ENCODE results near the gene MYO7B.
A peak's percentile ranks its signal among the peaks of the same experiment; 100 is the strongest.

The MYO7B gene

GRCh38 chr2:127640082-127641072 is 104.9 kb downstream of the MYO7B start:
- no peak overlapping the region for H4K8ac ChIP-seq (ENCODE audit: low read depth, low read length)
- H3K4ac ChIP-seq (ENCODE audit: low read length): peak overlapping the region; percentile 31
- DNase-seq (ENCODE audit: low spot score): no peak
- H3K79me1 ChIP-seq (ENCODE audit: low read depth, low read length): no peaks in the 10 kb centered on the region
- H3K14ac ChIP-seq (ENCODE audit: low read length): peak overlapping the region; percentile 32
- H2AK5ac ChIP-seq (ENCODE audit: low read depth, low read length): peak overlapping the region; percentile 89
- peak overlapping the region; percentile 38 for H2BK120ac ChIP-seq (ENCODE audit: low read depth, low read length)
- peak overlapping the region; percentile 84 for H2AFZ ChIP-seq (ENCODE audit: low read length)
- peaks cover 13 to 20% of the 10 kb centered on the region in 2 donors for H3K4me1 ChIP-seq (ENCODE audit: control insufficient read depth in 2 of 2, insufficient read depth in 1 of 2, low read depth in 1 of 2, low read length in 2 of 2)
- H3K9me3 ChIP-seq (replicated peaks in 1 of 2; ENCODE audit: control insufficient read depth in 2 of 2, insufficient read depth in 1 of 2, low read depth in 1 of 2, low read length in 2 of 2): no peaks in the 10 kb centered on the region
- WGBS, 2 donors (ENCODE audit: extremely low coverage in 2 of 2, insufficient read length in 2 of 2, insufficient replicate concordance in 1 of 2): no CpG with 5 or more reads among the region's 25 CpGs
- H3K18ac ChIP-seq (ENCODE audit: low read length): peak overlapping the region; percentile 73
- H3K36me3 ChIP-seq (replicated peaks in 1 of 2; ENCODE audit: control insufficient read depth in 2 of 2, insufficient read depth in 2 of 2, low read length in 2 of 2): no peaks in the 10 kb centered on the region
- no peak overlapping the region for H2BK5ac ChIP-seq (ENCODE audit: low read length)
- peak overlapping the region; percentile 18 for H3K23ac ChIP-seq (ENCODE audit: low read depth, low read length, poor library complexity)
- no peak overlapping the region for H4K91ac ChIP-seq (ENCODE audit: low read depth, low read length, poor library complexity)
- peak overlapping the region; percentile 80 for H2BK15ac ChIP-seq (ENCODE audit: low read length)
- H3K27me3 ChIP-seq (ENCODE audit: control insufficient read depth in 3 of 3, insufficient read depth in 3 of 3, low read depth in 1 of 3, low read length in 3 of 3): peaks cover 0 to 2% (median 0%) of the 10 kb centered on the region in 3 experiments
- peak overlapping the region; percentile 43 for H2BK12ac ChIP-seq (ENCODE audit: low read length)
- H3K4me2 ChIP-seq (ENCODE audit: insufficient read depth, low read length, poor library complexity, severe bottlenecking): no peak overlapping the region
- H3K4me3 ChIP-seq (ENCODE audit: low read length in 2 of 2): no peak overlapping the region
- H3K9ac ChIP-seq (ENCODE audit: low read depth, low read length, poor library complexity): peak overlapping the region; percentile 24
- no peak overlapping the region for H3K27ac ChIP-seq (replicated peaks; ENCODE audit: low read length)

GRCh38 chr2:127641133-127641532 is 105.7 kb downstream of the MYO7B start:
- Histone ChIP-seq H2AK5ac (ENCODE audit: low read depth, low read length) (peak overlapping the region; percentile 89), H3K9me3 (replicated peaks in 1 of 2; ENCODE audit: control insufficient read depth in 2 of 2, insufficient read depth in 1 of 2, low read depth in 1 of 2, low read length in 2 of 2) (no peaks in the 10 kb centered on the region), H2AFZ (ENCODE audit: low read length) (no peak overlapping the region), H3K27me3 (ENCODE audit: control insufficient read depth in 3 of 3, insufficient read depth in 3 of 3, low read depth in 1 of 3, low read length in 3 of 3) (peaks cover 0 to 2% (median 0%) of the 10 kb centered on the region in 3 experiments), H3K18ac (ENCODE audit: low read length) (peak overlapping the region; percentile 73), H3K36me3 (replicated peaks in 1 of 2; ENCODE audit: control insufficient read depth in 2 of 2, insufficient read depth in 2 of 2, low read length in 2 of 2) (no peaks in the 10 kb centered on the region), H3K4me3 (ENCODE audit: low read length in 2 of 2) (no peak overlapping the region), H4K8ac (ENCODE audit: low read depth, low read length) (no peak overlapping the region), H3K27ac (replicated peaks; ENCODE audit: low read length) (no peak overlapping the region), H3K4me2 (ENCODE audit: insufficient read depth, low read length, poor library complexity, severe bottlenecking) (no peak overlapping the region), H4K91ac (ENCODE audit: low read depth, low read length, poor library complexity) (no peak overlapping the region), H3K4me1 (ENCODE audit: control insufficient read depth in 2 of 2, insufficient read depth in 1 of 2, low read depth in 1 of 2, low read length in 2 of 2) (peaks cover 20 to 25% of the 10 kb centered on the region in 2 donors), H2BK120ac (ENCODE audit: low read depth, low read length) (peak overlapping the region; percentile 38), H3K4ac (ENCODE audit: low read length) (no peak overlapping the region), H2BK12ac (ENCODE audit: low read length) (no peak overlapping the region), H3K14ac (ENCODE audit: low read length) (no peak overlapping the region), H3K9ac (ENCODE audit: low read depth, low read length, poor library complexity) (no peak overlapping the region), H2BK15ac (ENCODE audit: low read length) (peak overlapping the region; percentile 80), H2BK5ac (ENCODE audit: low read length) (no peak overlapping the region), H3K23ac (ENCODE audit: low read depth, low read length, poor library complexity) (no peak overlapping the region), H3K79me1 (ENCODE audit: low read depth, low read length) (no peaks in the 10 kb centered on the region)
- DNase-seq (ENCODE audit: low spot score): no peak
- no CpG with 5 or more reads among the region's 6 CpGs for WGBS, 2 donors (ENCODE audit: extremely low coverage in 2 of 2, insufficient read length in 2 of 2, insufficient replicate concordance in 1 of 2)

- H3K9me3 ChIP-seq (replicated peaks in 1 of 2; ENCODE audit: control insufficient read depth in 2 of 2, insufficient read depth in 1 of 2, low read depth in 1 of 2, low read length in 2 of 2): no peaks in the 10 kb centered on the region
- H3K23ac ChIP-seq (ENCODE audit: low read depth, low read length, poor library complexity): no peak overlapping the region
- H4K8ac ChIP-seq (ENCODE audit: low read depth, low read length): no peak overlapping the region
- peak overlapping the region; percentile 32 for H3K9ac ChIP-seq (ENCODE audit: low read depth, low read length, poor library complexity)
- DNase-seq (ENCODE audit: low spot score): no peak
- H3K14ac ChIP-seq (ENCODE audit: low read length): no peak overlapping the region
- no peaks in the 10 kb centered on the region for H3K36me3 ChIP-seq (replicated peaks in 1 of 2; ENCODE audit: control insufficient read depth in 2 of 2, insufficient read depth in 2 of 2, low read length in 2 of 2)
- H3K18ac ChIP-seq (ENCODE audit: low read length): peak overlapping the region; percentile 56
- WGBS, 2 donors (ENCODE audit: extremely low coverage in 2 of 2, insufficient read length in 2 of 2, insufficient replicate concordance in 1 of 2): no CpG with 5 or more reads among the region's 25 CpGs
- H3K27me3 ChIP-seq (ENCODE audit: control insufficient read depth in 3 of 3, insufficient read depth in 3 of 3, low read depth in 1 of 3, low read length in 3 of 3): peaks cover 0 to 2% (median 0%) of the 10 kb centered on the region in 3 experiments
- H3K79me1 ChIP-seq (ENCODE audit: low read depth, low read length): no peaks in the 10 kb centered on the region
- H3K4me2 ChIP-seq (ENCODE audit: insufficient read depth, low read length, poor library complexity, severe bottlenecking): no peak overlapping the region
- no peak overlapping the region for H3K27ac ChIP-seq (replicated peaks; ENCODE audit: low read length)
- peak overlapping the region; percentile 8 for H2AK5ac ChIP-seq (ENCODE audit: low read depth, low read length)
- peak overlapping the region; percentile 30 for H2BK12ac ChIP-seq (ENCODE audit: low read length)
- H2AFZ ChIP-seq (ENCODE audit: low read length): peak overlapping the region; percentile 30
- H2BK120ac ChIP-seq (ENCODE audit: low read depth, low read length): no peak overlapping the region
- H2BK5ac ChIP-seq (ENCODE audit: low read length): no peak overlapping the region
- no peak overlapping the region for H3K4me3 ChIP-seq (ENCODE audit: low read length in 2 of 2)
- no peak overlapping the region for H4K91ac ChIP-seq (ENCODE audit: low read depth, low read length, poor library complexity)
- peak overlapping the region; percentile 31 for H3K4ac ChIP-seq (ENCODE audit: low read length)
- peaks cover 24 to 27% of the 10 kb centered on the region in 2 donors for H3K4me1 ChIP-seq (ENCODE audit: control insufficient read depth in 2 of 2, insufficient read depth in 1 of 2, low read depth in 1 of 2, low read length in 2 of 2)
- no peak overlapping the region for H2BK15ac ChIP-seq (ENCODE audit: low read length)
Observed at GRCh38 chr2:127641846-127642507, 106.5 kb downstream of the MYO7B start.
